ENCODE data around the gene CDS2.

CDS2 gene

GRCh38 chr20:5215672-5216304, 89.0 kb downstream of the CDS2 start:
- DNase-seq = no peak

- DNase-seq = no peak
These were observed 89.9 kb downstream of the CDS2 start for GRCh38 chr20:5216663-5217062.

GRCh38 chr20:5217616-5218015, 90.8 kb downstream of the CDS2 start:
- DNase-seq = no peak

GRCh38 chr20:5220321-5221060, 93.7 kb downstream of the CDS2 start:
- DNase-seq = no peak

- no peak for DNase-seq
These were observed 94.2 kb downstream of the CDS2 start for GRCh38 chr20:5221061-5221430.

GRCh38 chr20:5222919-5223634, 96.3 kb downstream of the CDS2 start:
- DNase-seq = peak; percentile 33

GRCh38 chr20:5230544-5230943, 103.7 kb downstream of the CDS2 start:
- DNase-seq = no peak

- no peak for DNase-seq
These were observed 107.3 kb downstream of the CDS2 start for GRCh38 chr20:5234158-5234557.

- no peak for DNase-seq
These were observed 108.2 kb downstream of the CDS2 start for GRCh38 chr20:5234978-5235377.

Measured in T-helper 9 cell (primary cell).